GM12878 (cell line): ENCODE results near the gene CD248. TPM values are rescaled to one million over a fixed set of nuclear protein-coding genes. Genes with fewer than 3 reads are reported as not detected.

Experiments used
- ATAC-seq: fragments of 200-7000 bp; cut with Tn5 transposase; 3 replicates; pipeline ENCODE4 v1.9.1; 2020; ENCODE audit warnings: mild to moderate bottlenecking, moderate library complexity
- BruUV-seq: library from RNA; stranded (reverse); fragments of 400-500 nt; replicated peaks from 2 replicates; lab custom pipeline; 2021; lab: Mats Ljungman, UMichigan
- CTCF ChIA-PET: fragments of 300-600 bp; sonication (Branson Sonifier 250); formaldehyde crosslinking; extraction: SDS; loops from one replicate; lab custom pipeline; 2021; ENCODE audit warnings: inconsistent platforms; lab: Yijun Ruan, JAX
- POLR2A ChIA-PET: fragments of 350-600 bp; formaldehyde crosslinking; extraction: SDS; loops from one replicate; lab custom pipeline; 2021; ENCODE audit warnings: inconsistent platforms; lab: Charles Lee
- RAD21 ChIA-PET: fragments of 300-600 bp; sonication (Branson Sonifier 250); formaldehyde crosslinking; loops from one replicate; lab custom pipeline; 2023; ENCODE audit warnings: antibody characterized with exemption; ENCODE audit not compliant: unreplicated experiment; lab: Charles Lee
- SMC1A ChIA-PET: fragments of 300-600 bp; sonication (Branson Sonifier 250); formaldehyde crosslinking; loops from one replicate; lab custom pipeline; 2023; ENCODE audit not compliant: unreplicated experiment, uncharacterized antibody; lab: Charles Lee
- DNase-seq: peaks from one replicate; pipeline ENCODE4 v3.0.0-alpha.2; 2011; ENCODE audit warnings: low read depth, low spot score
- FAIRE-seq: peaks from 3 replicates; lab custom pipeline; 2011; peaks lifted over from hg19 to GRCh38; lab: Jason Lieb, UNC
- H2AFZ ChIP-seq: 2 replicates; pipeline ENCODE4 v1.6.0; 2011; ENCODE audit warnings: low read depth, low read length, control low read depth; ENCODE audit not compliant: control insufficient read depth
- H3K27ac ChIP-seq: 2 replicates; pipeline ENCODE4 v1.5.1; 2011; ENCODE audit warnings: control low read depth; ENCODE audit not compliant: control insufficient read depth, insufficient read depth
- H3K27me3 ChIP-seq, 2 experiments: replicated peaks in 1 of 2; 2 replicates each; pipeline versions ENCODE4 v1.6.0 to v1.6.1; 2011; ENCODE audit warnings: low read length in 1 of 2; ENCODE audit not compliant: control insufficient read depth in 2 of 2, insufficient read depth in 2 of 2
- H3K36me3 ChIP-seq, 2 experiments: 2 replicates each; pipeline ENCODE4 v1.5.1; 2011; ENCODE audit warnings: low read length in 1 of 2; ENCODE audit not compliant: control insufficient read depth in 2 of 2, insufficient read depth in 2 of 2
- H3K4me1 ChIP-seq: 2 replicates; pipeline ENCODE4 v1.6.1; 2011; ENCODE audit warnings: mild to moderate bottlenecking, low read length, moderate library complexity, mixed read lengths; ENCODE audit not compliant: control insufficient read depth, insufficient read depth
- H3K4me2 ChIP-seq: 2 replicates; pipeline ENCODE4 v1.6.0; 2011; ENCODE audit warnings: control low read depth; ENCODE audit not compliant: control insufficient read depth, insufficient read depth
- H3K4me3 ChIP-seq: fragments of 200-600 bp; sonication (generic); 2 replicates; pipeline ENCODE4 v1.5.1; 2016
- H3K79me2 ChIP-seq: 2 replicates; pipeline ENCODE4 v1.6.0; 2011; ENCODE audit warnings: low read length; ENCODE audit not compliant: control insufficient read depth, insufficient read depth
- H3K9ac ChIP-seq: 2 replicates; pipeline ENCODE4 v1.8.0; 2011; ENCODE audit warnings: low read length, control low read depth, mixed read lengths; ENCODE audit not compliant: control insufficient read depth, insufficient read depth
- H3K9me3 ChIP-seq: replicated peaks from 3 replicates; pipeline ENCODE4 v1.5.1; 2011; ENCODE audit warnings: mild to moderate bottlenecking, low read length; ENCODE audit not compliant: control insufficient read depth, insufficient read depth
- H4K20me1 ChIP-seq: 2 replicates; pipeline ENCODE4 v1.6.0; 2011; ENCODE audit not compliant: control insufficient read depth, insufficient read depth
- ATF7 ChIP-seq: fragments of 450-650 bp; IDR thresholded peaks from 2 replicates; pipeline ENCODE4 v1.6.1; 2016; ENCODE audit warnings: low read depth, mild to moderate bottlenecking
- ETV6 ChIP-seq, 2 experiments: fragments of 450-650 bp in 1 of 2; IDR thresholded peaks in 1 of 2; conservative IDR thresholded peaks in 1 of 2; 2 replicates each; pipeline ENCODE4 v1.6.1; 2014; ENCODE audit warnings: antibody characterized with exemption in 1 of 2, borderline replicate concordance in 1 of 2, low read depth in 1 of 2, mild to moderate bottlenecking in 1 of 2, moderate library complexity in 1 of 2
- IKZF2 ChIP-seq, 2 experiments: fragments of 450-650 bp; IDR thresholded peaks; 2 replicates each; pipeline ENCODE4 v1.6.1; 2017; ENCODE audit warnings: mild to moderate bottlenecking in 2 of 2, moderate library complexity in 2 of 2
- KAT2A ChIP-seq: conservative IDR thresholded peaks from 2 replicates; pipeline ENCODE4 v1.6.1; 2011; ENCODE audit warnings: low read depth, low read length; ENCODE audit not compliant: control insufficient read depth
- MLLT1 ChIP-seq: fragments of 450-650 bp; IDR thresholded peaks from 2 replicates; pipeline ENCODE4 v1.6.1; 2016; ENCODE audit warnings: mild to moderate bottlenecking
- NR2F1 ChIP-seq: fragments of 450-650 bp; conservative IDR thresholded peaks from 2 replicates; pipeline ENCODE4 v1.6.1; 2017; ENCODE audit warnings: mild to moderate bottlenecking
- SPI1 ChIP-seq: IDR thresholded peaks from 2 replicates; pipeline ENCODE4 v1.6.1; 2011; ENCODE audit warnings: low read depth, mild to moderate bottlenecking, low read length, moderate library complexity, borderline replicate concordance; ENCODE audit not compliant: insufficient read depth
- ZSCAN29 ChIP-seq: fragments of 450-650 bp; IDR thresholded peaks from 2 replicates; pipeline ENCODE4 v1.6.1; 2017; ENCODE audit warnings: mild to moderate bottlenecking, moderate library complexity
- WGBS: methylation state at CpG from one replicate; pipeline ENCODE4 v1.1.6; 2016; ENCODE audit warnings: low lambda C conversion rate; ENCODE audit not compliant: insufficient replicate concordance, insufficient coverage; ENCODE audit errors: missing lambda C conversion rate; 5-methylcytosine and 5-hydroxymethylcytosine counted together
- in situ Hi-C: fragments of 300-500 bp; cut with MboI; formaldehyde crosslinking; loops from 9 replicates; pipeline ENCODE4 v1.14.3; 2018; ENCODE audit warnings: mixed read lengths
- intact Hi-C: fragments of 100-400 bp; cut with micrococcal nuclease; formaldehyde crosslinking; loops from one replicate; pipeline ENCODE4 v1.14.2; 2022; ENCODE audit not compliant: unreplicated experiment
- polyA plus RNA-seq, 11 experiments: library from polyadenylated mRNA; depleted of rRNA in 4 of 11; unstranded in 6 of 11; stranded (reverse) in 5 of 11; fragments of >200 nt; fragmentation: Nextera tagmentation in 4 of 11; fragmentation: Illumina TruSeq in 1 of 11; extraction: Ambion mirVana in 4 of 11; extraction: Trizol in 1 of 11; gene quantifications; 1 replicate in 1 of 11; 2 replicates in 10 of 11; pipeline versions ENCODE4 v1.2.1 to v1.2.3, GENCODE V29; 2011 to 2016; ENCODE audit warnings: inconsistent platforms in 2 of 11, missing spikeins in 2 of 11, low read depth in 1 of 11
- total RNA-seq, 4 experiments: library from RNA; depleted of rRNA in 3 of 4; stranded (reverse); fragments of >200 nt in 3 of 4; fragmentation: Illumina TruSeq in 1 of 4; extraction: Trizol in 1 of 4; gene quantifications; 2 replicates each; pipeline versions ENCODE4 v1.2.1 to v1.2.3, GENCODE V29; 2013 to 2021
- TF ChIP-seq, protein P1 (sequence below): fragments of 450-650 bp; IDR thresholded peaks from 2 replicates; pipeline ENCODE4 v1.6.1; 2018; ENCODE audit warnings: mild to moderate bottlenecking, low read depth, moderate library complexity; ENCODE audit not compliant: partially characterized antibody

Gene CD248
- total and polyA plus RNA-seq, 10 of the 15 experiments (the other 5 are each of a cell fraction or from before 2014, with no cell fraction given) = 0.10 to 0.21 (median 0.20) TPM; not detected in 7

DNA sequence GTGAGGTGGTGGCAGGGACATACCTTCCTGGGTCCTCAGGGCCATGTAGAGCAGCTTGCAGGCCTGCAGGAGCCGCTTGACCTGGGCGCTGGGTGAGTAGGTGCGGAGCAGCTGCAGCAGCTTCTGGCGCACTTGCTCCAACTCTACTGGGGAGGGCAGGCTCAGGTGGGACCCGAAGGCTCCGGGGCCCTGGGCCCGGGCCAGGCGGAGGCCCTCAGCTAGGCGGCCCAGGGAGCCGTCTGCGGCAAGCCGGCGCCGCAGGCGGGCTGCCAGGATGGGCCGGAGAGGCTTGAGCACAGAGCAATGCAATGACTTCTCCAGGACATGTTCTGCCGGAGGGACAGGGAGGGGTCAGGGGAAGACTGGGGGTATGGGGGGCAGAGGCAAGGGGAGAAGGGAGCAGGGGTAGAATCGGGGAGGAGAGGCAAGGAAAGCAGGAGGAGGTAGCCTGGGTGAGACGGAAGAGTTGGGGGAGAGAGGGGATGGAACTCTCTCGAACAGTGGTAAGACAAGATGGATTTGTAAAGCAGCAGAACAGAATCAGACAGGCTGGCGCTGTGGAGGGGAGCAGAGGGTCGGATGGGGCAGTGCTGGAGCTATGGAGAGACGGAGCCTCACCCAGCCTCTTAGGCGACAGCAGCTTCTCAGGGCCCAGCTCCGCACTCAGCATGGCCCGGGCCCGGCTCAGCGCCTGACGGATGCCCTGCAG is 17.2 kb upstream of the CD248 start:
- FAIRE-seq = no peak

More for the DNA sequence above, 17.2 kb upstream of the CD248 start:
- TF ChIP-seq ZSCAN29 (no peak), KAT2A (no peak), ETV6 (conservative IDR thresholded peaks at IDR 0.05 in 1 of 2, IDR thresholded peaks at IDR 0.05 in 1 of 2; ENCODE audit: borderline replicate concordance in 1 of 2, low read depth in 1 of 2) (no peak), SPI1 (no peak), ATF7 (no peak), NR2F1 (no peak), IKZF2 (IDR thresholded peaks at IDR 0.05) (no peak), MLLT1 (no peak)
- TF ChIP-seq, protein P1, sequence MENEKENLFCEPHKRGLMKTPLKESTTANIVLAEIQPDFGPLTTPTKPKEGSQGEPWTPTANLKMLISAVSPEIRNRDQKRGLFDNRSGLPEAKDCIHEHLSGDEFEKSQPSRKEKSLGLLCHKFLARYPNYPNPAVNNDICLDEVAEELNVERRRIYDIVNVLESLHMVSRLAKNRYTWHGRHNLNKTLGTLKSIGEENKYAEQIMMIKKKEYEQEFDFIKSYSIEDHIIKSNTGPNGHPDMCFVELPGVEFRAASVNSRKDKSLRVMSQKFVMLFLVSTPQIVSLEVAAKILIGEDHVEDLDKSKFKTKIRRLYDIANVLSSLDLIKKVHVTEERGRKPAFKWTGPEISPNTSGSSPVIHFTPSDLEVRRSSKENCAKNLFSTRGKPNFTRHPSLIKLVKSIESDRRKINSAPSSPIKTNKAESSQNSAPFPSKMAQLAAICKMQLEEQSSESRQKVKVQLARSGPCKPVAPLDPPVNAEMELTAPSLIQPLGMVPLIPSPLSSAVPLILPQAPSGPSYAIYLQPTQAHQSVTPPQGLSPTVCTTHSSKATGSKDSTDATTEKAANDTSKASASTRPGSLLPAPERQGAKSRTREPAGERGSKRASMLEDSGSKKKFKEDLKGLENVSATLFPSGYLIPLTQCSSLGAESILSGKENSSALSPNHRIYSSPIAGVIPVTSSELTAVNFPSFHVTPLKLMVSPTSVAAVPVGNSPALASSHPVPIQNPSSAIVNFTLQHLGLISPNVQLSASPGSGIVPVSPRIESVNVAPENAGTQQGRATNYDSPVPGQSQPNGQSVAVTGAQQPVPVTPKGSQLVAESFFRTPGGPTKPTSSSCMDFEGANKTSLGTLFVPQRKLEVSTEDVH = no peak
- Histone ChIP-seq H4K20me1 (no peaks in the 10 kb centered on the region), H3K9ac (no peak overlapping the region), H3K4me2 (no peak overlapping the region), H3K36me3 (peaks cover 0 to 6% of the 10 kb centered on the region in 2 experiments; a peak in 3 of 4 replicates), H3K79me2 (no peaks in the 10 kb centered on the region), H3K27me3 (no peaks in the 10 kb centered on the region), H3K4me3 (no peak overlapping the region), H3K4me1 (peaks cover 21% of the 10 kb centered on the region), H3K27ac (no peak overlapping the region), H2AFZ (no peak overlapping the region), H3K9me3 (no peaks in the 10 kb centered on the region)
- RAD21 ChIA-PET = interaction anchor here (1.7 to 3.6 kb wide), 2 partner anchors 22 to 52 kb away, joined by 8 to 49 read pairs; no protein-coding TSS in a partner anchor
- WGBS = 75% methylated on average over 27 of the region's 29 CpGs
- in situ Hi-C loops (no loop called here), intact Hi-C loops (no loop called here)
- ATAC-seq (no peak), DNase-seq (no peak)
- SMC1A ChIA-PET = interaction anchor here (1.6 kb wide), 1 partner anchor 52 kb away, joined by 5 read pairs; no protein-coding TSS in a partner anchor
- CTCF ChIA-PET = interaction anchor here (1.3 to 5.7 kb wide), 4 partner anchors 22 to 52 kb away, joined by 3 to 96 read pairs (median 28); no protein-coding TSS in a partner anchor
- POLR2A ChIA-PET = interaction anchor here (0.8 to 2.3 kb wide), 2 partner anchors 11 to 45 kb away, joined by 3 to 16 read pairs; partner anchors contain the start of genes BRMS1 and YIF1A
- BruUV-seq = no TSS peak
